CD4-positive, alpha-beta T cell (primary cell): ENCODE data around the gene LRRFIP2. TPM values are rescaled to one million over a fixed set of nuclear protein-coding genes. Genes with fewer than 3 reads are reported as not detected.

ENCODE experiments used
- ATAC-seq: fragments of 200-7000 bp; cut with Tn5 transposase; one replicate; pipeline ENCODE4 v1.10.0; 2022; ENCODE audit warnings: mild to moderate bottlenecking; ENCODE audit not compliant: poor library complexity
- CTCF ChIA-PET: fragments of 350-600 bp; sonication (Branson Sonifier 250); formaldehyde crosslinking; loops from one replicate; lab custom pipeline; 2021; ENCODE audit warnings: antibody characterized with exemption, inconsistent platforms; lab: Charles Lee
- POLR2A ChIA-PET: fragments of 350-600 bp; sonication (Branson Sonifier 250); formaldehyde crosslinking; loops from one replicate; lab custom pipeline; 2021; ENCODE audit warnings: antibody characterized with exemption, inconsistent platforms; lab: Charles Lee
- DNase-seq, 14 experiments: peaks; one replicate each; pipeline ENCODE4 v3.0.0-alpha.2; 2013 to 2020; ENCODE audit warnings: mixed read lengths in 2 of 14
- H3K27ac ChIP-seq, 2 donors: one replicate each; pipeline versions ENCODE4 v1.5.1 to v1.7.0; 2013; ENCODE audit warnings: low read length in 2 of 2, low read depth in 1 of 2, mild to moderate bottlenecking in 1 of 2
- H3K27me3 ChIP-seq, 2 experiments: 1 replicate in 1 of 2; 2 replicates in 1 of 2; pipeline versions ENCODE4 v1.6.1 to v1.7.0; 2013; ENCODE audit warnings: low read length in 2 of 2, control low read depth in 1 of 2, mild to moderate bottlenecking in 1 of 2, moderate library complexity in 1 of 2; ENCODE audit not compliant: insufficient read depth in 2 of 2, control insufficient read depth in 1 of 2
- H3K36me3 ChIP-seq: one replicate; pipeline ENCODE4 v1.6.1; 2013; ENCODE audit warnings: low read length, control low read depth; ENCODE audit not compliant: insufficient read depth
- H3K4me1 ChIP-seq: one replicate; pipeline ENCODE4 v1.6.1; 2013; ENCODE audit warnings: low read length, control low read depth; ENCODE audit not compliant: insufficient read depth
- H3K4me3 ChIP-seq: one replicate; pipeline ENCODE4 v1.5.1; 2013; ENCODE audit warnings: mild to moderate bottlenecking, low read length, moderate library complexity
- H3K9me3 ChIP-seq, 2 experiments: 1 replicate in 1 of 2; 2 replicates in 1 of 2; pipeline versions ENCODE4 v1.6.1 to v1.7.0; 2013; ENCODE audit warnings: low read length in 2 of 2, mild to moderate bottlenecking in 2 of 2, control low read depth in 1 of 2, moderate library complexity in 1 of 2; ENCODE audit not compliant: control insufficient read depth in 1 of 2, insufficient read depth in 1 of 2
- H3K27ac Mint-ChIP-seq: one replicate; pipeline ENCODE4 v1.8.0; 2020; ENCODE audit warnings: mixed read lengths
- H3K27me3 Mint-ChIP-seq: one replicate; pipeline ENCODE4 v1.8.0; 2021; ENCODE audit warnings: mixed read lengths
- H3K36me3 Mint-ChIP-seq: one replicate; pipeline ENCODE4 v1.8.0; 2021; ENCODE audit warnings: low read depth, mixed read lengths
- H3K4me1 Mint-ChIP-seq: one replicate; pipeline ENCODE4 v1.8.0; 2021; ENCODE audit warnings: low read depth, mixed read lengths
- H3K4me3 Mint-ChIP-seq: one replicate; pipeline ENCODE4 v1.8.0; 2020; ENCODE audit warnings: mild to moderate bottlenecking, mixed read lengths
- H3K9me3 Mint-ChIP-seq: one replicate; pipeline ENCODE4 v1.8.0; 2020; ENCODE audit warnings: mixed read lengths
- intact Hi-C, 2 experiments: fragments of 100-400 bp; cut with DNase I in 1 of 2; cut with micrococcal nuclease in 1 of 2; formaldehyde crosslinking; loops; one replicate each; pipeline versions ENCODE4 v1.15.1 to v1.9.0; 2023 to 2025; cut with DNase I, micrococcal nuclease
- total RNA-seq, 174 experiments: library from RNA in 2 of 174; stranded (reverse) in 2 of 174; gene quantifications; one replicate each; pipeline ENCODE4 v1.2.3 and lab custom pipeline; 2021 to 2026
- TF ChIP-seq, protein P1 (sequence below): fragments of 200-600 bp; IDR thresholded peaks from one replicate; pipeline ENCODE4 v1.8.0; 2022; ENCODE audit warnings: antibody characterized with exemption, mild to moderate bottlenecking

LRRFIP2 gene
- total RNA-seq, 2 experiments from 2014 or later = 34.2 to 34.8 TPM

DNA sequence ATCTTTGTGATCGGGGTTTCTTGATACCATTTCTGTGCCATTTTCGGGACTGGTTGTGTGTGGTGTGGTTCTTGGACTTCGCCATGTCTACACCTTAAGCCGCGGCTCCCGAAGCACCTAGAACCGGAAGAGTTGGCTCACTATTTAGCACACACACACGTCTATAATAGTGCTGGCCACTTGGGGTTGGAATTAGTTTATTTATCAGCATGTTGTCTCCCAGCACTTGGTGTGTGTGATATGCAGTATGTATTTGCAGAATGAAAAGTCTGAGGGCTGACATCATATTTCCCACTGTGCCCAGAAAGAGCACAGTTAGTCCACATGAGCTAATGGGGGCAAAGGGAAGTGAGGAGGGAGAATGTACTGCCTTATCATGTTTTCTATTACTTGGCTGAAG, 157.5 kb downstream of the LRRFIP2 start:
- H3K9me3 ChIP-seq = no peaks in the 10 kb centered on the region
- no peaks in the 10 kb centered on the region for H3K4me1 Mint-ChIP-seq
- H3K36me3 Mint-ChIP-seq = peaks cover 91% of the 10 kb centered on the region

DNA sequence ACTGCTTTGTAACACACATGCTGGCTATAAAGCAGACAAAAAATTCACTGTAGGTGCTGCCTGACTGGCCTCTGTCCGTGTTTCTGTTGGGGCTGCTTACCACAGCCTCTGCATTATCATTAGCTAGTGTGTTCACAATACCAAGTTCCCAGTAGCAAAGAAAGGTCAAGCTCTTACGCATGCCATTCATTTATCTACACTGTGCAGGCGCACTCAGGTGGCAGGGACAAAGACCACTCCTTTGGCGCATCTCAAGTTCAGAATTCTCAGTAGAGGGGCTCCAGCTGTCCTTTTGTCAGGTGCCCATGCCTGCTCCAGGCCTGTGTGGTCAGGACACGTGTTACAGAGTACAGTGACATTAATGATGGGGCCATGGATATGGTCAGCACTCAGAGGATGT, 158.7 kb downstream of the LRRFIP2 start:
- no peak for DNase-seq
- peaks cover 89% of the 10 kb centered on the region for H3K36me3 Mint-ChIP-seq
- Histone ChIP-seq H3K4me1 (no peaks in the 10 kb centered on the region), H3K4me3 (no peak overlapping the region), H3K9me3 (no peaks in the 10 kb centered on the region), H3K27me3 (no peaks in the 10 kb centered on the region), H3K36me3 (peaks cover 77% of the 10 kb centered on the region), H3K27ac (no peak overlapping the region)
- ATAC-seq = no peak
- H3K4me3 Mint-ChIP-seq = no peak overlapping the region
- intact Hi-C loops = no loop called here
- no peak overlapping the region for H3K27ac Mint-ChIP-seq
- no peaks in the 10 kb centered on the region for H3K4me1 Mint-ChIP-seq
- TF ChIP-seq, protein P1, sequence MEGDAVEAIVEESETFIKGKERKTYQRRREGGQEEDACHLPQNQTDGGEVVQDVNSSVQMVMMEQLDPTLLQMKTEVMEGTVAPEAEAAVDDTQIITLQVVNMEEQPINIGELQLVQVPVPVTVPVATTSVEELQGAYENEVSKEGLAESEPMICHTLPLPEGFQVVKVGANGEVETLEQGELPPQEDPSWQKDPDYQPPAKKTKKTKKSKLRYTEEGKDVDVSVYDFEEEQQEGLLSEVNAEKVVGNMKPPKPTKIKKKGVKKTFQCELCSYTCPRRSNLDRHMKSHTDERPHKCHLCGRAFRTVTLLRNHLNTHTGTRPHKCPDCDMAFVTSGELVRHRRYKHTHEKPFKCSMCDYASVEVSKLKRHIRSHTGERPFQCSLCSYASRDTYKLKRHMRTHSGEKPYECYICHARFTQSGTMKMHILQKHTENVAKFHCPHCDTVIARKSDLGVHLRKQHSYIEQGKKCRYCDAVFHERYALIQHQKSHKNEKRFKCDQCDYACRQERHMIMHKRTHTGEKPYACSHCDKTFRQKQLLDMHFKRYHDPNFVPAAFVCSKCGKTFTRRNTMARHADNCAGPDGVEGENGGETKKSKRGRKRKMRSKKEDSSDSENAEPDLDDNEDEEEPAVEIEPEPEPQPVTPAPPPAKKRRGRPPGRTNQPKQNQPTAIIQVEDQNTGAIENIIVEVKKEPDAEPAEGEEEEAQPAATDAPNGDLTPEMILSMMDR = no peak
- H3K27me3 Mint-ChIP-seq = no peaks in the 10 kb centered on the region
- no peaks in the 10 kb centered on the region for H3K9me3 Mint-ChIP-seq
- ChIA-PET POLR2A (no interaction called here), CTCF (interaction anchor here (1.8 kb wide), 1 partner anchor 10 kb away, joined by 4 read pairs; no protein-coding TSS in a partner anchor)

More for the DNA sequence above, 157.5 kb downstream of the LRRFIP2 start:
- no peak for ATAC-seq
- Histone ChIP-seq H3K27me3 (no peaks in the 10 kb centered on the region), H3K4me3 (no peak overlapping the region), H3K36me3 (peaks cover 83% of the 10 kb centered on the region), H3K4me1 (no peaks in the 10 kb centered on the region), H3K27ac (no peak overlapping the region)
- DNase-seq = no peak
- no peaks in the 10 kb centered on the region for H3K9me3 Mint-ChIP-seq
- no peaks in the 10 kb centered on the region for H3K27me3 Mint-ChIP-seq
- TF ChIP-seq, protein P1 = no peak
- intact Hi-C loops = no loop called here
- H3K4me3 Mint-ChIP-seq = no peak overlapping the region
- H3K27ac Mint-ChIP-seq = no peak overlapping the region
- ChIA-PET POLR2A (no interaction called here), CTCF (no interaction called here)

DNA sequence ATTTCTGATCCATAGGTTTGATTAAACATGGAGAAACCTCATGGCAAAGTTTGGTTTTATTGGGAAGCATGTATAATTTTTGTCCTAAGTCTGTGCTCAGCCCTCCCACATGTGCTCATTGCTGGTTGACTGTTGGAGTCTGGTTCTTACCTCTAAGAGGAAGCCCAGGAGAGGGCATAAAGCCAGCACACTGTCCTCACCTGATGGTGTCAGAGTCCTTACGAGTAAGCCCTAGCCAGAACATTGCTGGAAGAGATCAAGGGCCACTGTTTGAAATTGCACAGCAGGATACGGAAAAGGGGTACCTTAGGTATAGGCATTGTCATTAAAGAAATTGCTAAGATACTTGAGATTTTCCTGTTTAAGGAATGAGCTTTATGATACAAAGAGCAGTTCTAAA, 159.8 kb downstream of the LRRFIP2 start:
- ChIA-PET CTCF (interaction anchor here (1.8 kb wide), 1 partner anchor 11 kb away, joined by 4 read pairs; no protein-coding TSS in a partner anchor), POLR2A (no interaction called here)
- Histone ChIP-seq H3K4me1 (no peaks in the 10 kb centered on the region), H3K4me3 (no peak overlapping the region), H3K36me3 (peaks cover 69% of the 10 kb centered on the region), H3K27ac (no peak overlapping the region), H3K27me3 (no peaks in the 10 kb centered on the region), H3K9me3 (no peaks in the 10 kb centered on the region)
- TF ChIP-seq, protein P1 = no peak
- no peak for ATAC-seq
- H3K4me1 Mint-ChIP-seq = no peaks in the 10 kb centered on the region
- DNase-seq = no peak
- no peaks in the 10 kb centered on the region for H3K9me3 Mint-ChIP-seq
- no peak overlapping the region for H3K4me3 Mint-ChIP-seq
- H3K27ac Mint-ChIP-seq = no peak overlapping the region
- intact Hi-C loops = no loop called here
- H3K36me3 Mint-ChIP-seq = peaks cover 80% of the 10 kb centered on the region
- no peaks in the 10 kb centered on the region for H3K27me3 Mint-ChIP-seq

Other genes with a start within 250 kb of the LRRFIP2 start
- 10 to 100 TPM; 39.2 to 44.8 TPM for gene TRANK1, start 229.5 kb downstream of the LRRFIP2 start, total RNA-seq
- gene EPM2AIP1, start 181.5 kb downstream of the LRRFIP2 start, total RNA-seq = 10 to 100 TPM; 27.7 to 29.5 TPM
- 10 to 100 TPM; 18.9 to 23.8 TPM for gene MLH1, start 181.1 kb downstream of the LRRFIP2 start, total RNA-seq
- 10 to 100 TPM; 50.2 TPM for gene GOLGA4, start 68.7 kb upstream of the LRRFIP2 start, total RNA-seq